Heart right ventricle (tissue), 16 donors: ENCODE results near the gene HOATZ. TPM values are rescaled to one million over a fixed set of nuclear protein-coding genes. Genes with fewer than 3 reads are reported as not detected.

Experiments
- ATAC-seq, 8 donors: fragments of 200-7000 bp; cut with Tn5 transposase; one replicate each; pipeline ENCODE4 v1.9.1; 2020; ENCODE audit warnings: mild to moderate bottlenecking in 8 of 8, moderate library complexity in 8 of 8, moderate number of reproducible peaks in 1 of 8
- DNase-seq, 2 donors: peaks; one replicate each; pipeline ENCODE4 v3.0.0-alpha.2; 2020
- H3K27ac ChIP-seq, 10 donors: fragments of 200-600 bp; sonication (generic) in 2 of 10; one replicate each; pipeline versions ENCODE4 v1.5.0 to v1.8.0; 2020 to 2022; ENCODE audit warnings: mild to moderate bottlenecking in 3 of 10
- H3K27me3 ChIP-seq, 7 donors: fragments of 200-600 bp; one replicate each; pipeline ENCODE4 v1.8.0; 2021 to 2022; ENCODE audit warnings: mild to moderate bottlenecking in 2 of 7
- H3K36me3 ChIP-seq, 9 donors: fragments of 200-600 bp; sonication (generic) in 1 of 9; one replicate each; pipeline versions ENCODE4 v1.5.0 to v1.8.0; 2020 to 2022; ENCODE audit warnings: mild to moderate bottlenecking in 2 of 9
- H3K4me1 ChIP-seq, 9 donors: fragments of 200-600 bp; sonication (generic) in 1 of 9; one replicate each; pipeline versions ENCODE4 v1.5.0 to v1.8.0; 2020 to 2022; ENCODE audit warnings: mild to moderate bottlenecking in 4 of 9
- H3K4me3 ChIP-seq, 10 donors: fragments of 200-600 bp; sonication (generic) in 2 of 10; one replicate each; pipeline versions ENCODE4 v1.5.0 to v1.8.0; 2020 to 2022; ENCODE audit warnings: mild to moderate bottlenecking in 7 of 10, moderate library complexity in 2 of 10
- H3K9me3 ChIP-seq, 11 donors: fragments of 200-600 bp in 10 of 11; sonication (generic) in 2 of 11; one replicate each; pipeline versions ENCODE4 v1.5.0 to v1.8.0; 2013 to 2022; ENCODE audit warnings: mild to moderate bottlenecking in 2 of 11, control low read depth in 1 of 11, moderate library complexity in 1 of 11
- WGBS, 2 donors: extraction: QIAGEN DNeasy Blood & Tissue Kit; methylation state at CpG; one replicate each; pipeline ENCODE4 v1.1.7; 2013; ENCODE audit warnings: inconsistent platforms in 1 of 2; 5-methylcytosine and 5-hydroxymethylcytosine counted together
- intact Hi-C, 10 donors: fragments of 100-400 bp; cut with DNase I; formaldehyde crosslinking; loops; one replicate each; pipeline versions ENCODE4 v1.11.1 to v1.14.2; 2022
- polyA plus RNA-seq, 2 donors: library from polyadenylated mRNA; stranded (reverse); fragments of 200-250 nt; gene quantifications; one replicate each; pipeline ENCODE4 v1.2.3, GENCODE V29; 2013
- total RNA-seq, 10 donors: library from RNA; stranded (reverse); fragmentation: NEBNext Ultra II Directional in 3 of 10; extraction: Animal tissue kit (Norgen Biotek cat#: 25700) in 3 of 10; gene quantifications; one replicate each; pipeline versions ENCODE4 v1.2.1 to v1.2.4, GENCODE V29; 2021 to 2023
- TF ChIP-seq, protein P1 (sequence below), 9 donors: fragments of 200-600 bp; sonication (generic) in 2 of 9; IDR thresholded peaks; one replicate each; pipeline versions ENCODE4 v1.5.0 to v1.8.0; 2021 to 2022; ENCODE audit warnings: antibody characterized with exemption in 9 of 9, mild to moderate bottlenecking in 5 of 9, moderate library complexity in 1 of 9
- donor health status: Arrhythmogenic right ventricular cardiomyopathy.
- donor health status: ischemic (EF 13 %, LVEDD 7.1; RV severe dilation, severe dysfunction).
- donor health status: healthy with polysubstance abuse.
- donor health status: DM: no; HTN: yes; CAD: no.
- donor health status: DM: no; HTN: no; CAD: no.
- donor health status: ischemic (EF 25% LVEDD 6.9; RV normal size, moderate dysfunction).
- donor health status: ischemic (EF 25% LVEDD 5.7; RV mildly dilated, moderate dysfunction).
- donor health status: healthy.
- donor health status: DM: yes; HTN: yes; CAD: no.
- donor health status: Ischemic cardiomyopathy.
- donor health status: ischemic (EF 35%, LVEDD 5.7; RV mildly dilated, moderate dysfunction).
- donor health status: nonischemic (EF 11% LVEDD 7.7; RV severe dilation, severe dysfunction).
- donor health status: DM: yes; HTN: yes; CAD: no.
- donor health status: PGD.
- donor health status: ischemic (EF 29% LVEDD 5.4; RV normal size, mild dysfunction).
- donor health status: nonischemic (EF 23%, LVEDD 6.1; RV moderate dilation, normal function).

The HOATZ gene
- total and polyA plus RNA-seq, 12 donors: not detected

DNA sequence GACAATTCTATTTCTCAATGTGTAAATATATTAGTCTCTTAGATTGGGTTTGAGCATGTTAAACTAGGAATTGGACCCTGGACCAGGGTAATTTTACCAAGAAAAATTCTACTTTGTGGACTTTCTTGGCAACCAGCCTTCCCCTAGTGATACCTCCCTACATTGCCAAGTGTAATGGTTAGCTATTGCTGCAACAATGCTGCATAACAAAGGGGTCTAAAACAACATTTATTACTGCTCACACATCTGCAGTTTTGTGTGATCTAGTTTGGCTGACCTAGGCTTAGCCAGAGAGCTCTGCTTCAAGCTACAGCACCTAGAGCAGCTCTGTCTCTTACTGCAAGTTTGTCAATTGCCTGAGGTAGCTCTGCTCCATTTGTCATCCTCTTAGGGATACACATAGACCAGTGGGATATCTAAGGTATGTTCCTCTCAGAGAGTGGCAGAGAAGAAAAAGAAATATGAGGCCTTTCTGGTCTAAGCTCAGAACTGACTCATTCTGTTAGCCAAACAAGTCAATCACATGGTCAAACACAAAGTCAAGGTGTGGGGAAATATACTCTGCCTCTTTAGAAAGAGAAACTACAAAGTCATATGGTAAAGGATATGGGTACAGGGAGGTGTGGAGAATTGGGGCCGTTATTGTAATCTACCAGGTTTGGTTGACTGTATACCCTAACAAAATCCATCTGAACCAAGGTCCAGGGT, 24.0 kb downstream of the HOATZ start:
- peaks cover 0 to 50% (median 13%) of the 10 kb centered on the region in 7 donors for H3K27me3 ChIP-seq
- intact Hi-C loops: no loop called here
- TF ChIP-seq, protein P1, sequence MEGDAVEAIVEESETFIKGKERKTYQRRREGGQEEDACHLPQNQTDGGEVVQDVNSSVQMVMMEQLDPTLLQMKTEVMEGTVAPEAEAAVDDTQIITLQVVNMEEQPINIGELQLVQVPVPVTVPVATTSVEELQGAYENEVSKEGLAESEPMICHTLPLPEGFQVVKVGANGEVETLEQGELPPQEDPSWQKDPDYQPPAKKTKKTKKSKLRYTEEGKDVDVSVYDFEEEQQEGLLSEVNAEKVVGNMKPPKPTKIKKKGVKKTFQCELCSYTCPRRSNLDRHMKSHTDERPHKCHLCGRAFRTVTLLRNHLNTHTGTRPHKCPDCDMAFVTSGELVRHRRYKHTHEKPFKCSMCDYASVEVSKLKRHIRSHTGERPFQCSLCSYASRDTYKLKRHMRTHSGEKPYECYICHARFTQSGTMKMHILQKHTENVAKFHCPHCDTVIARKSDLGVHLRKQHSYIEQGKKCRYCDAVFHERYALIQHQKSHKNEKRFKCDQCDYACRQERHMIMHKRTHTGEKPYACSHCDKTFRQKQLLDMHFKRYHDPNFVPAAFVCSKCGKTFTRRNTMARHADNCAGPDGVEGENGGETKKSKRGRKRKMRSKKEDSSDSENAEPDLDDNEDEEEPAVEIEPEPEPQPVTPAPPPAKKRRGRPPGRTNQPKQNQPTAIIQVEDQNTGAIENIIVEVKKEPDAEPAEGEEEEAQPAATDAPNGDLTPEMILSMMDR (IDR thresholded peaks at IDR 0.05): no peak
- peaks cover 5 to 35% (median 17%) of the 10 kb centered on the region in 9 donors for H3K4me1 ChIP-seq
- no peak for ATAC-seq
- H3K9me3 ChIP-seq: peaks cover 0 to 3% (median 0%) of the 10 kb centered on the region in 11 donors
- H3K36me3 ChIP-seq: no peaks in the 10 kb centered on the region
- no peak for DNase-seq
- 89 to 91% methylated on average over 1 of the region's 1 CpG for WGBS, 2 donors
- no peak overlapping the region for H3K4me3 ChIP-seq
- no peak overlapping the region for H3K27ac ChIP-seq

DNA sequence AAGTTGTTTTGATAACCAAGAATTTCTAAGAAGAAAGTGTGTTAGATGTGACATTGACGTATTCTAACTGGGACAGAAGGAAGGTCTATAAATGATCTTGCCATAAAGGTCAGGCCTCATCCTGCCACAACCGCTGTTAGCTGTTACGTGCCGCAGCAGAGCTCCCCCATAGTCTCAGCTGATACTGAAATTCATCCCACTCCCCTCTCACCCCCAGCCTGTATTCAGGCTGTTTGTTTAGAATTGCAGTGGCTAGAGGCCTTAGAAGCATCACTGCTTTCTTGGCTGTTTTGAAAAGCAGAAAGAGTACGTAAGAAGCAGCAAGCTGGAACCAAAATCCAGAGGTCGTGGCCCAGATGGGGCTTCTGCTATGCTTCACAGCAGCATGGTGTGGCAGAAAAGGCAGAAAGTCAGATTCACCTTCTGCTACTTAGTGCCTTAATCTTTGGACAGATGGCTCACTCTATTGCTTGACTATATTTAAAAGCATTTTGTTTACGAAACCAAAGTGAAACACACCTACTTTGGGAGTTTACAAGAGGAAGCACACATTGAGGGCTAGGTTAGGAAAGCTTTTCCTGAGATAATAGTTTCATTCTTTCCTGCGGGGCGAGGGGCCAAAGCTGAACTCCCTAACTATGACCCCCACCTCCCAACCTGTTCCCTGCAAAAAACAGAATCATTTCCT, 25.0 kb downstream of the HOATZ start:
- H3K4me3 ChIP-seq: peak overlapping the region in 9 of 10 donors; percentile 52 to 71 (median 65)
- DNase-seq (no peak), ATAC-seq (peak in 1 of 8 donors; percentile 1)
- intact Hi-C loops: loop anchor here in 1 of 10 donors (10.0 kb wide), 1 partner anchor 85 kb away; no protein-coding TSS in a partner anchor
- peaks cover 0 to 6% (median 0%) of the 10 kb centered on the region in 9 donors for H3K36me3 ChIP-seq
- peak overlapping the region in 5 of 10 donors; percentile 64 to 92 (median 67) for H3K27ac ChIP-seq
- TF ChIP-seq, protein P1 (IDR thresholded peaks at IDR 0.05): no peak
- peaks cover 5 to 35% (median 17%) of the 10 kb centered on the region in 9 donors for H3K4me1 ChIP-seq
- peaks cover 0 to 45% (median 13%) of the 10 kb centered on the region in 7 donors for H3K27me3 ChIP-seq
- H3K9me3 ChIP-seq: peaks cover 0 to 3% (median 0%) of the 10 kb centered on the region in 11 donors
- 81 to 83% methylated on average over 9 of the region's 9 CpGs for WGBS, 2 donors

DNA sequence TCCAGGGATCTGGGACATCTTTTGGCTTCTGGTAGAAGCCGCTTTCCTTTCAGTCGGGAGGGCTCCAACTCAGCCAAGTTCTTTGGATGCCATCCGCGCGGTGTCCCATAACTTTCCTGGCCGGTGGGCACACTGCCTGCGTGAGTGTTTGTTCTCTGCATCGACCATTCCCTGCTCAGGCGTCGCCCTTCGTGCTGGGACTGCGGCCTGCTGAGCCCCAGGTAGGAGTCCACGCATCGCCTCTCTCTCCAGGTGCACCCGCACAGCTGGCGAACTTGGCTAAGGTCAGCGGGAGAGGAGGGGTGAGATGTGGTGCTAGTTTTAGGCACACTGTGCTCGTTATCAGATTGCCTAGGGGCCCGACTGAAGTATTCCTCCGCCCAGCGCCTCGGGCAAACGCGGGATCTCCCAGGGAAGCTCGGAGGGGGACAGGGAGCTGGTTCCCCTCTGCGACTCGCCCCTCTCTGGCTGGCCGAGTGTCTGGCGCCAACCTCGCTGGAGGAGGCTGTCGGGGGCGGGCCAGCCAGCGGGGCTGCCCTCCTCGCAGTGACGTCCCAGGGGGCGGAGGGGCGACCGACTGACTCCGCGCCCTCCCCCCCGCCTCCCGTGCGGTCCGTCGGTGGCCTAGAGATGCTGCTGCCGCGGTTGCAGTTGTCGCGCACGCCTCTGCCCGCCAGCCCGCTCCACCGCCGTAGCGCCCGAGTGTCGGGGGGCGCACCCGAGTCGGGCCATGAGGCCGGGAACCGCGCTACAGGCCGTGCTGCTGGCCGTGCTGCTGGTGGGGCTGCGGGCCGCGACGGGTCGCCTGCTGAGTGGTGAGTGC, 25.7 kb downstream of the HOATZ start, which contains the start of gene LAYN:
Gene LAYN (plus strand): TSS at position 607 of the 823 bp plus-strand sequence. CDS start 124 bp downstream, at position 731.
- Histone ChIP-seq H3K4me3 (peak within 1 kb of the TSS; percentile 48 to 71 (median 64)), H3K9me3 (peaks cover 0 to 3% (median 0%) of the 10 kb centered on the region in 11 donors), H3K36me3 (peaks cover 0 to 11% (median 0%) of the 10 kb centered on the region in 9 donors), H3K4me1 (peaks cover 5 to 35% (median 17%) of the 10 kb centered on the region in 9 donors), H3K27me3 (peaks cover 0 to 45% (median 6%) of the 10 kb centered on the region in 7 donors), H3K27ac (peak within 1 kb of the TSS in 9 of 10 donors; percentile 46 to 92 (median 77))
- intact Hi-C loops: loop anchor here in 1 of 10 donors (10.0 kb wide), 1 partner anchor 86 kb away; no protein-coding TSS in a partner anchor
- peak; percentile 64 to 83 (median 74) for ATAC-seq
- peak; percentile 49 to 57 for DNase-seq
- 3 to 4% methylated on average over 70 of the region's 70 CpGs for WGBS, 2 donors
- TF ChIP-seq, protein P1 (IDR thresholded peaks at IDR 0.05): no peak
